ENCODE measurements around the gene ITGA1. TPM values are rescaled to one million over a fixed set of nuclear protein-coding genes. Genes with fewer than 3 reads are reported as not detected.

ITGA1 gene
- total and polyA plus RNA-seq, 2 of the 8 experiments (the other 6 are each of a cell fraction or from before 2014, with no cell fraction given): 2.3 to 9.0 TPM

DNA sequence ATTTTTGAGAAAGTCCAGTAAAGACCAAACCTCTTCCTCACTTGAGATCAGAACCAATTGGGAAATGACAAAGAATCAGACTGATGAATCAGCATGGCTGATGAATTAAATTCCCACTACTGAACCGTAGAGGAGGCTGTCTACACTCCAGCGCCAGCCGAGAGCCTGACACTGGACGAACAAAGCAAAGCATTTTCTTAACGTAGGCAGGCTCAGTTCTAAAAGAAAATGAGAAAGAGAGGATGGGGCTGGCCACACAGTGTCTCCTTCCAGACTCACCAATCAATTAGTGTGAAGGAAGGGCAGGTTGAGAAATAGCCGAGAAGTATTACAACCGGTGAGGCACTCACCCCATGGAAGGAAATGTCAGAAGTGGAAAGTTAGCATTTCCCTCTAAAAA is 49.4 kb downstream of the ITGA1 start:
- whole genome bisulfite sequencing, 2 experiments (ENCODE audit: extremely low coverage in 1 of 2, insufficient coverage in 1 of 2, insufficient read length in 1 of 2, insufficient replicate concordance in 2 of 2, low coverage in 1 of 2, low lambda C conversion rate in 2 of 2, missing lambda C conversion rate in 1 of 2): 86% methylated on average over 7 of the region's 7 CpGs; no CpG with 5 or more reads in 1 of the 2 experiments
- Histone ChIP-seq H3K56ac (replicated peaks; ENCODE audit: insufficient read length, low read depth, low read length) (no peak overlapping the region), H2BK5ac (ENCODE audit: low read depth, low read length) (no peak overlapping the region), H3K4me1 (replicated peaks in 1 of 4; ENCODE audit: control insufficient read depth in 3 of 4, insufficient read depth in 4 of 4, low read length in 3 of 4) (no peaks in the 10 kb centered on the region), H2BK15ac (ENCODE audit: low read length) (no peak overlapping the region), H3K27me3 (replicated peaks in 1 of 4; ENCODE audit: control insufficient read depth in 3 of 4, extremely low read depth in 1 of 4, insufficient read depth in 3 of 4, low read length in 3 of 4) (no peaks in the 10 kb centered on the region), H3K18ac (ENCODE audit: extremely low read depth, low read length) (no peak overlapping the region), H3K4me2 (ENCODE audit: insufficient read depth in 1 of 2, low read depth in 2 of 2, low read length in 2 of 2) (no peak overlapping the region), H3K23me2 (ENCODE audit: low read depth, low read length) (no peaks in the 10 kb centered on the region), H4K8ac (ENCODE audit: extremely low read depth, insufficient read depth, low read length) (peak overlapping the region; percentile 57; the same call in 1 of the 2 replicates), H3K79me2 (ENCODE audit: control insufficient read depth in 1 of 2, insufficient read depth in 2 of 2, low read length in 2 of 2) (no peaks in the 10 kb centered on the region), H4K5ac (ENCODE audit: insufficient read length, low read depth, low read length) (no peak overlapping the region), H4K20me1 (replicated peaks in 1 of 2; ENCODE audit: control insufficient read depth in 1 of 2, insufficient read depth in 2 of 2, low read length in 2 of 2) (no peaks in the 10 kb centered on the region), H2AFZ (ENCODE audit: low read length) (no peak overlapping the region), H3K14ac (ENCODE audit: insufficient read length) (no peak overlapping the region), H3K36me3 (ENCODE audit: control insufficient read depth in 2 of 4, insufficient read depth in 4 of 4, low read length in 3 of 4) (no peaks in the 10 kb centered on the region), H2BK12ac (ENCODE audit: low read depth, low read length) (no peak overlapping the region), H4K91ac (replicated peaks; ENCODE audit: insufficient read length, low read length) (no peak overlapping the region), H3K4me3 (ENCODE audit: extremely low read depth in 1 of 4, insufficient read depth in 2 of 4, low read depth in 3 of 4, low read length in 4 of 4) (no peak overlapping the region), H3K27ac (ENCODE audit: low read depth, low read length) (no peak overlapping the region), H2BK20ac (ENCODE audit: low read length) (no peak overlapping the region), H3K4ac (replicated peaks; ENCODE audit: insufficient read length, low read depth, low read length) (no peak overlapping the region), H2AK5ac (ENCODE audit: low read depth, low read length) (no peak overlapping the region), H2BK120ac (replicated peaks; ENCODE audit: low read depth, low read length) (no peak overlapping the region), H3K79me1 (ENCODE audit: low read depth, low read length) (no peaks in the 10 kb centered on the region), H3K9ac (replicated peaks in 1 of 4; ENCODE audit: extremely low read depth in 1 of 4, low read depth in 3 of 4, low read length in 3 of 4) (no peak overlapping the region), H3K23ac (ENCODE audit: insufficient read length) (no peak overlapping the region), H3K9me3 (ENCODE audit: insufficient read depth in 2 of 2, low read depth in 1 of 2, low read length in 1 of 2) (no peaks in the 10 kb centered on the region)
- ChIA-PET POLR2A (ENCODE audit: partially characterized antibody) (no interaction called here), CTCF (ENCODE audit: partially characterized antibody) (no interaction called here)
- no peak for DNase-seq (ENCODE audit: low read depth in 1 of 2, low spot score in 2 of 2)
- TF ChIP-seq SIRT6 (IDR thresholded peaks at IDR 0.05; ENCODE audit: low read length) (no peak), FOSL1 (IDR thresholded peaks at IDR 0.05; ENCODE audit: insufficient read depth, low read depth, low read length) (no peak), SP2 (IDR thresholded peaks at IDR 0.05; ENCODE audit: low read length) (no peak), EP300 (IDR thresholded peaks at IDR 0.05; ENCODE audit: borderline replicate concordance in 1 of 2, low read depth in 2 of 2, low read length in 2 of 2) (no peak), CREB1 (IDR thresholded peaks at IDR 0.05) (no peak), ZNF274 (IDR thresholded peaks at IDR 0.05; ENCODE audit: borderline replicate concordance, extremely low read depth, low read length) (no peak), SAP30 (IDR thresholded peaks at IDR 0.05; ENCODE audit: insufficient read depth, insufficient replicate concordance, low read length) (no peak), RFX5 (IDR thresholded peaks at IDR 0.05; ENCODE audit: borderline replicate concordance, low read depth, low read length) (no peak), KDM5A (IDR thresholded peaks at IDR 0.05; ENCODE audit: low read length) (no peak)
- TF ChIP-seq, protein P1, sequence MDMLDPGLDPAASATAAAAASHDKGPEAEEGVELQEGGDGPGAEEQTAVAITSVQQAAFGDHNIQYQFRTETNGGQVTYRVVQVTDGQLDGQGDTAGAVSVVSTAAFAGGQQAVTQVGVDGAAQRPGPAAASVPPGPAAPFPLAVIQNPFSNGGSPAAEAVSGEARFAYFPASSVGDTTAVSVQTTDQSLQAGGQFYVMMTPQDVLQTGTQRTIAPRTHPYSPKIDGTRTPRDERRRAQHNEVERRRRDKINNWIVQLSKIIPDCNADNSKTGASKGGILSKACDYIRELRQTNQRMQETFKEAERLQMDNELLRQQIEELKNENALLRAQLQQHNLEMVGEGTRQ (IDR thresholded peaks at IDR 0.05; ENCODE audit: low read length): no peak
- no peak for FAIRE-seq
